Esophagus squamous epithelium (tissue), 5 donors: ENCODE data around the gene ARL10. TPM values are rescaled to one million over a fixed set of nuclear protein-coding genes. Genes with fewer than 3 reads are reported as not detected.

Experiments used
- DNase-seq: peaks from one replicate; lab custom pipeline; 2025; lab: John Stamatoyannopoulos, UW
- H3K27ac ChIP-seq, 4 donors: fragments of 200-600 bp; sonication (generic); one replicate each; pipeline ENCODE4 v1.5.1; 2016 to 2019; ENCODE audit warnings: mild to moderate bottlenecking in 1 of 4
- H3K27me3 ChIP-seq, 4 donors: fragments of 200-600 bp; sonication (generic); 1 replicate in 3 of 4; 2 replicates in 1 of 4; pipeline versions ENCODE4 v1.5.1 to v1.6.0; 2017 to 2021; ENCODE audit warnings: antibody characterized with exemption in 1 of 4
- H3K36me3 ChIP-seq, 3 donors: fragments of 200-600 bp; sonication (generic); one replicate each; pipeline ENCODE4 v1.5.1; 2016 to 2019
- H3K4me1 ChIP-seq, 3 donors: fragments of 200-600 bp; sonication (generic); one replicate each; pipeline ENCODE4 v1.5.1; 2017 to 2019
- H3K4me3 ChIP-seq, 4 donors: fragments of 200-600 bp; sonication (generic); 1 replicate in 3 of 4; 2 replicates in 1 of 4; pipeline ENCODE4 v1.5.1; 2016 to 2019; ENCODE audit warnings: mild to moderate bottlenecking in 2 of 4, moderate library complexity in 1 of 4
- H3K9me3 ChIP-seq, 3 donors: fragments of 200-600 bp; sonication (generic); one replicate each; pipeline ENCODE4 v1.5.1; 2016 to 2019
- CTCF ChIP-seq, 6 experiments: fragments of 450-650 bp in 4 of 6; fragments of 200-600 bp in 2 of 6; sonication (generic) in 2 of 6; IDR thresholded peaks; one replicate each; pipeline ENCODE4 v1.5.1; 2016 to 2019; ENCODE audit warnings: antibody characterized with exemption in 6 of 6, mild to moderate bottlenecking in 4 of 6, moderate library complexity in 4 of 6
- POLR2A ChIP-seq, 4 donors: fragments of 450-650 bp; IDR thresholded peaks; one replicate each; pipeline ENCODE4 v1.6.1; 2017; ENCODE audit warnings: antibody characterized with exemption in 4 of 4, mild to moderate bottlenecking in 4 of 4, moderate library complexity in 3 of 4
- WGBS, 2 donors: methylation state at CpG; one replicate each; pipeline ENCODE4 v1.1.5; 2018; 5-methylcytosine and 5-hydroxymethylcytosine counted together
- intact Hi-C: fragments of 100-400 bp; cut with DNase I; formaldehyde crosslinking; loops from one replicate; pipeline ENCODE4 v1.15.0; 2022
- total RNA-seq, 4 donors: library from RNA; depleted of rRNA; stranded (reverse); fragments of >200 nt; gene quantifications; one replicate each; pipeline ENCODE4 v1.1.0, GENCODE V29; 2016
- donor health status: DM: yes; HTN: yes; CAD: no.

Gene ARL10
- total RNA-seq, 4 donors from 2014 or later, result 2.4 to 10.1 (median 6.3) TPM

- intact Hi-C loops, result loop anchor here (10.0 kb wide), 1 partner anchor 117 kb away; the partner anchor contains the start of gene RNF44
- Histone ChIP-seq H3K9me3 (no peaks in the 10 kb centered on the region), H3K4me3 (no peak overlapping the region), H3K27me3 (peaks cover 0 to 7% (median 0%) of the 10 kb centered on the region in 4 donors), H3K4me1 (peaks cover 22 to 43% (median 28%) of the 10 kb centered on the region in 3 donors), H3K36me3 (no peaks in the 10 kb centered on the region), H3K27ac (no peak overlapping the region)
- TF ChIP-seq POLR2A (IDR thresholded peaks at IDR 0.05) (no peak), CTCF (IDR thresholded peaks at IDR 0.05) (no peak)
- WGBS, 2 donors, result 68 to 73% methylated on average over 9 of the region's 9 CpGs
- DNase-seq, result no peak
These were observed 53.0 kb downstream of the ARL10 start for GRCh38 chr5:176418251-176418650.

- no peak for DNase-seq
- Histone ChIP-seq H3K4me1 (peaks cover 7 to 25% (median 11%) of the 10 kb centered on the region in 3 donors), H3K27ac (no peak overlapping the region), H3K4me3 (no peak overlapping the region), H3K36me3 (no peaks in the 10 kb centered on the region), H3K27me3 (peaks cover 0 to 7% (median 0%) of the 10 kb centered on the region in 4 donors), H3K9me3 (no peaks in the 10 kb centered on the region)
- TF ChIP-seq POLR2A (IDR thresholded peaks at IDR 0.05) (no peak), CTCF (IDR thresholded peaks at IDR 0.05) (no peak)
- WGBS, 2 donors, result 83 to 91% methylated on average over 5 of the region's 5 CpGs
- intact Hi-C loops, result no loop called here
These were observed 54.8 kb downstream of the ARL10 start for GRCh38 chr5:176420086-176420485.

GRCh38 chr5:176420972-176421544 is 55.8 kb downstream of the ARL10 start:
- Histone ChIP-seq H3K27ac (no peak overlapping the region), H3K4me3 (no peak overlapping the region), H3K4me1 (peaks cover 6 to 18% (median 7%) of the 10 kb centered on the region in 3 donors), H3K27me3 (peaks cover 0 to 7% (median 0%) of the 10 kb centered on the region in 4 donors), H3K36me3 (no peaks in the 10 kb centered on the region), H3K9me3 (no peaks in the 10 kb centered on the region)
- TF ChIP-seq CTCF (IDR thresholded peaks at IDR 0.05) (no peak), POLR2A (IDR thresholded peaks at IDR 0.05) (no peak)
- intact Hi-C loops, result no loop called here
- no peak for DNase-seq
- 60 to 68% methylated on average over 2 of the region's 2 CpGs for WGBS, 2 donors

GRCh38 chr5:176424181-176424580 is 58.9 kb downstream of the ARL10 start:
- whole genome bisulfite sequencing, 2 donors, result 68 to 70% methylated on average over 2 to 3 of the region's 3 CpGs
- intact Hi-C loops, result no loop called here
- no peak for DNase-seq
- H3K27ac ChIP-seq, result no peak overlapping the region
- H3K4me3 ChIP-seq, result no peak overlapping the region
- H3K4me1 ChIP-seq, result no peaks in the 10 kb centered on the region
- TF ChIP-seq CTCF (IDR thresholded peaks at IDR 0.05) (no peak), POLR2A (IDR thresholded peaks at IDR 0.05) (no peak)
- H3K9me3 ChIP-seq, result no peaks in the 10 kb centered on the region
- H3K36me3 ChIP-seq, result no peaks in the 10 kb centered on the region
- H3K27me3 ChIP-seq, result peaks cover 0 to 7% (median 0%) of the 10 kb centered on the region in 4 donors

GRCh38 chr5:176425138-176425537 is 59.9 kb downstream of the ARL10 start:
- no peaks in the 10 kb centered on the region for H3K4me1 ChIP-seq
- H3K36me3 ChIP-seq, result no peaks in the 10 kb centered on the region
- DNase-seq, result no peak
- H3K4me3 ChIP-seq, result no peak overlapping the region
- no peak for TF ChIP-seq CTCF (IDR thresholded peaks at IDR 0.05)
- TF ChIP-seq POLR2A (IDR thresholded peaks at IDR 0.05), result no peak
- intact Hi-C loops, result no loop called here
- WGBS, 2 donors, result 100% methylated on average over 1 of the region's 1 CpG; no CpG with 5 or more reads in 1 of the 2 donors
- peaks cover 0 to 7% (median 0%) of the 10 kb centered on the region in 4 donors for H3K27me3 ChIP-seq
- H3K27ac ChIP-seq, result no peak overlapping the region
- no peaks in the 10 kb centered on the region for H3K9me3 ChIP-seq
